WTC11 (cell line): ENCODE data around the gene ZNF467. TPM values are rescaled to one million over a fixed set of nuclear protein-coding genes. Genes with fewer than 3 reads are reported as not detected.

Source experiments
- ATAC-seq: fragments of 200-7000 bp; cut with Tn5 transposase; 2 replicates; pipeline ENCODE4 v1.10.0; 2021; ENCODE audit warnings: mild to moderate bottlenecking, moderate library complexity
- CTCF ChIA-PET: fragments of 300-600 bp; sonication (Branson Sonifier 250); formaldehyde crosslinking; loops from one replicate; lab custom pipeline; 2021; ENCODE audit warnings: antibody characterized with exemption; lab: Charles Lee
- POLR2A ChIA-PET: fragments of 350-600 bp; sonication (Branson Sonifier 250); formaldehyde crosslinking; loops from one replicate; lab custom pipeline; 2021; ENCODE audit warnings: antibody characterized with exemption; lab: Charles Lee
- DNase-seq: peaks from one replicate; pipeline ENCODE4 v3.0.0; 2021; ENCODE audit warnings: low spot score
- H3K27ac Mint-ChIP-seq: 2 replicates; pipeline ENCODE4 v1.8.0; 2021; ENCODE audit warnings: mixed read lengths
- H3K27me3 Mint-ChIP-seq: 2 replicates; pipeline ENCODE4 v1.8.0; 2021; ENCODE audit warnings: low read depth, mild to moderate bottlenecking, moderate library complexity, mixed read lengths
- H3K36me3 Mint-ChIP-seq: 2 replicates; pipeline ENCODE4 v1.8.0; 2021; ENCODE audit warnings: mixed read lengths
- H3K4me1 Mint-ChIP-seq: 2 replicates; pipeline ENCODE4 v1.8.0; 2022; ENCODE audit warnings: mixed read lengths
- H3K4me3 Mint-ChIP-seq: 2 replicates; pipeline ENCODE4 v1.8.0; 2021; ENCODE audit warnings: mild to moderate bottlenecking, moderate library complexity, mixed read lengths
- H3K9me3 Mint-ChIP-seq: 2 replicates; pipeline ENCODE4 v1.8.0; 2021; ENCODE audit warnings: mixed read lengths
- ATF1 ChIP-seq: sonication (generic); formaldehyde crosslinking; IDR thresholded peaks from 2 replicates; pipeline ENCODE4 v1.8.1; 2023; ENCODE audit warnings: mild to moderate bottlenecking, moderate library complexity, missing genetic modification reagents
- ESRRA ChIP-seq: sonication (generic); formaldehyde crosslinking; IDR thresholded peaks from 2 replicates; pipeline ENCODE4 v1.8.1; 2022; ENCODE audit warnings: mild to moderate bottlenecking, missing genetic modification reagents, borderline replicate concordance
- ETV6 ChIP-seq: sonication (generic); formaldehyde crosslinking; IDR thresholded peaks from 2 replicates; pipeline ENCODE4 v1.8.1; 2022; ENCODE audit warnings: mild to moderate bottlenecking, missing genetic modification reagents
- IRF2 ChIP-seq: sonication (generic); formaldehyde crosslinking; IDR thresholded peaks from 2 replicates; pipeline ENCODE4 v1.8.0; 2022; ENCODE audit warnings: low read depth, missing genetic modification reagents, borderline replicate concordance
- MXD4 ChIP-seq: fragments of 250-450 bp; sonication (Bioruptor Pico); IDR thresholded peaks from 2 replicates; pipeline ENCODE4 v1.8.0; 2021; ENCODE audit warnings: mild to moderate bottlenecking, moderate library complexity, borderline replicate concordance
- MYBL2 ChIP-seq: sonication (generic); formaldehyde crosslinking; IDR thresholded peaks from 2 replicates; pipeline ENCODE4 v1.8.1; 2023; ENCODE audit warnings: mild to moderate bottlenecking, moderate library complexity, missing genetic modification reagents
- NFYB ChIP-seq: sonication (generic); formaldehyde crosslinking; conservative IDR thresholded peaks from 2 replicates; pipeline ENCODE4 v1.8.0; 2022; ENCODE audit warnings: low read depth, missing genetic modification reagents
- SMAD3 ChIP-seq: sonication (generic); formaldehyde crosslinking; IDR thresholded peaks from 2 replicates; pipeline ENCODE4 v1.8.0; 2022; ENCODE audit warnings: missing genetic modification reagents, mild to moderate bottlenecking, borderline replicate concordance
- SP1 ChIP-seq: sonication (generic); formaldehyde crosslinking; conservative IDR thresholded peaks from 2 replicates; pipeline ENCODE4 v1.8.1; 2022; ENCODE audit warnings: missing genetic modification reagents
- ZNF416 ChIP-seq: fragments of 250-450 bp; sonication (Bioruptor Pico); IDR thresholded peaks from 2 replicates; pipeline ENCODE4 v1.9.0; 2021; ENCODE audit warnings: mild to moderate bottlenecking, inconsistent platforms
- total RNA-seq: library from RNA; stranded (reverse); gene quantifications from 3 replicates; pipeline ENCODE4 v1.2.3, GENCODE V29; 2021
- TF ChIP-seq, protein P1 (sequence below): fragments of 250-450 bp; sonication (Bioruptor Pico); IDR thresholded peaks from 2 replicates; pipeline ENCODE4 v1.9.0; 2021; ENCODE audit warnings: mild to moderate bottlenecking
- TF ChIP-seq, protein P2 (sequence below): fragments of 250-450 bp; sonication (Bioruptor Pico); conservative IDR thresholded peaks from 2 replicates; pipeline ENCODE4 v1.9.0; 2021; ENCODE audit warnings: mild to moderate bottlenecking
- TF ChIP-seq, protein P3 (sequence below): fragments of 250-450 bp; sonication (Bioruptor Pico); IDR thresholded peaks from 2 replicates; pipeline ENCODE4 v2.1.2; 2022; ENCODE audit warnings: mild to moderate bottlenecking, moderate library complexity
- TF ChIP-seq, protein P4 (sequence below): fragments of 250-450 bp; sonication (Bioruptor Pico); IDR thresholded peaks from 2 replicates; pipeline ENCODE4 v1.9.0; 2021; ENCODE audit warnings: mild to moderate bottlenecking
- TF ChIP-seq, protein P5 (sequence below): sonication (generic); formaldehyde crosslinking; IDR thresholded peaks from 2 replicates; pipeline ENCODE4 v1.8.1; 2022; ENCODE audit warnings: low read depth, mild to moderate bottlenecking, moderate library complexity, missing genetic modification reagents, borderline replicate concordance
- TF ChIP-seq, protein P6 (sequence below): fragments of 200-600 bp; IDR thresholded peaks from 2 replicates; pipeline ENCODE4 v1.8.0; 2022; ENCODE audit warnings: antibody characterized with exemption

Gene ZNF467
- total RNA-seq, 1 experiment from 2014 or later = 0.70 TPM

DNA sequence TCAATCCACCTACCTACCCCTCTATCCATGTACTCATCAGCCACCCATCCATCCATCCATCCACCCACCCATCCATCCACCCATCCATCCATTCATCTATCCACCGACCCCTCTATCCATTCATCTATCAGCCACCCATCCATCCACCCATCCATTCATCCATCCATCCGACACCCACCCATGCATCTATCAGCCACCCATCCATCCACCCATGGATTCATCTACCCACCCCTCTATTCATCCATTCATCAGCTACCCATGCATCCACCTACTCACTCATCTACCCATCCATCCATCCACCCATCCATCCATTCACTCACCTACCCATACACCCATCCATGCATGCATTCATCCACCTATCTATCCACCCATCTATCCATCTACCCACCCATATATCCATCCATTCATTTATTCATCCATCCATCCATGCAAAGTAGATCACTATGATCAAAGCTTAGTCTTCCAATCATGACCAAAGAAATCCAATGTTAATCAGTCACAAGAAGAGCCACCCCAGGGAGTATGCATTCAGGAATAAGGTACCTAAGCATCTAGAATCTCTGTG, 27.7 kb upstream of the ZNF467 start:
- Mint-ChIP-seq H3K36me3 (no peaks in the 10 kb centered on the region), H3K4me1 (no peaks in the 10 kb centered on the region), H3K4me3 (no peak overlapping the region), H3K27me3 (no peaks in the 10 kb centered on the region), H3K9me3 (no peaks in the 10 kb centered on the region), H3K27ac (no peak overlapping the region)
- DNase-seq (no peak), ATAC-seq (no peak)
- TF ChIP-seq SP1 (CRISPR knock-in tag) (no peak), SMAD3 (no peak)
- CTCF ChIA-PET = interaction anchor here (0.5 to 4.9 kb wide), 7 partner anchors 11 to 1209 kb away, joined by 3 to 37 read pairs (median 11); partner anchors contain the start of gene ZNF862
- POLR2A ChIA-PET = no interaction called here

DNA sequence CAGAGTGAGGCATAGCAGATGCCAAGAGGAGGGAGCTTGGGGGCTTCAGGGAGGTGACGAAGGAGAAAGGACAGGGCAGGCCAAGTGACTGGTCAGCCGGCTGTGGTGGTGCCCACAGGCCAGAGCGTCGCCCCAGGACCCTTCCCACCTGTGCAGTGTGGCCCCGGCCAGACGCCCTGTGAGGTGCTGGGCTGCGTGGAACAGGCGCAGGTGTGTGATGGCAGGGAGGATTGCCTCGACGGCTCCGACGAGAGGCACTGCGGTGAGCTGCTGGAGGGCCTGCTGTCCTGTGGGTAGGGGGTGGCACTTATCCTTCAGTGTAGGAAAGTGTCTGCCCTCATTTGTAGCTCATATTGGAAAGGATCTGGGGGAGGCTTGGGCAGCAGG, 26.8 kb upstream of the ZNF467 start:
- TF ChIP-seq, protein P1, sequence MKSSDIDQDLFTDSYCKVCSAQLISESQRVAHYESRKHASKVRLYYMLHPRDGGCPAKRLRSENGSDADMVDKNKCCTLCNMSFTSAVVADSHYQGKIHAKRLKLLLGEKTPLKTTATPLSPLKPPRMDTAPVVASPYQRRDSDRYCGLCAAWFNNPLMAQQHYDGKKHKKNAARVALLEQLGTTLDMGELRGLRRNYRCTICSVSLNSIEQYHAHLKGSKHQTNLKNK (CRISPR knock-in tag) = no peak
- TF ChIP-seq, protein P2, sequence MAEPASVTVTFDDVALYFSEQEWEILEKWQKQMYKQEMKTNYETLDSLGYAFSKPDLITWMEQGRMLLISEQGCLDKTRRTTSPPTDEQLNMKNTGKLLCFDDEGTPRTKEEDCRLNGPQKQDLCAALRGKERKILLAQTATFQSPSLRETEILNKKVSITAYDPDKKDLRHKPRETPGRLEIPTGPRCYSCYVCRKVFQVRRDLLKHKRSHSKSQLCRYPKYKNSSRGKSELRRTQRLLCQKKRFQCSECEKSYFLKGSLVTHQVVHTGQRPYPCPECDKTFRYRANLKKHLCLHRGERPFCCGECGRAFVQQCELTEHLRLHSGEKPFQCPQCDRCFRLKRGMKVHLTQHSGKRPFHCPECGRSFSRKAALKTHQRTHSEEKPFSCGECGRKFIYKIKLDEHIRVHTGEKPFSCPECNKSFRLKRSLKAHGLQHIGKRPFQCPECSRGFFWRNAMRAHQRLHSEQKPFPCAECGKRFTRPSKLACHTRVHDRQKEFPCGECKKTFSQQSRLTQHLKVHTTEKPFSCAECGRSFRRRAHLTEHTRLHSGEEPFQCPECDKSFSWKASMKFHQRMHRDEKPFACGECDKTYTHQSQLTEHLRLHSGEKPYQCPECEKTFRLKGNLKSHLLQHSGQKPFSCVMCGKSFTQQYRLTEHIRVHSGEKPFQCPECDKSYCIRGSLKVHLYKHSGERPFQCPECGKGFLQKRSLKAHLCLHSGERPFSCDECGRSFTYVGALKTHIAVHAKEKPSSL (CRISPR knock-in tag) = no peak
- TF ChIP-seq MXD4 (CRISPR knock-in tag) = no peak
- TF ChIP-seq, protein P3, sequence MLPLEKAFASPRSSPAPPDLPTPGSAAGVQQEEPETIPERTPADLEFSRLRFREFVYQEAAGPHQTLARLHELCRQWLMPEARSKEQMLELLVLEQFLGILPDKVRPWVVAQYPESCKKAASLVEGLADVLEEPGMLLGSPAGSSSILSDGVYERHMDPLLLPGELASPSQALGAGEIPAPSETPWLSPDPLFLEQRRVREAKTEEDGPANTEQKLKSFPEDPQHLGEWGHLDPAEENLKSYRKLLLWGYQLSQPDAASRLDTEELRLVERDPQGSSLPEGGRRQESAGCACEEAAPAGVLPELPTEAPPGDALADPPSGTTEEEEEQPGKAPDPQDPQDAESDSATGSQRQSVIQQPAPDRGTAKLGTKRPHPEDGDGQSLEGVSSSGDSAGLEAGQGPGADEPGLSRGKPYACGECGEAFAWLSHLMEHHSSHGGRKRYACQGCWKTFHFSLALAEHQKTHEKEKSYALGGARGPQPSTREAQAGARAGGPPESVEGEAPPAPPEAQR (CRISPR knock-in tag) = no peak
- no peak for TF ChIP-seq MYBL2 (CRISPR knock-in tag)
- TF ChIP-seq, protein P4, sequence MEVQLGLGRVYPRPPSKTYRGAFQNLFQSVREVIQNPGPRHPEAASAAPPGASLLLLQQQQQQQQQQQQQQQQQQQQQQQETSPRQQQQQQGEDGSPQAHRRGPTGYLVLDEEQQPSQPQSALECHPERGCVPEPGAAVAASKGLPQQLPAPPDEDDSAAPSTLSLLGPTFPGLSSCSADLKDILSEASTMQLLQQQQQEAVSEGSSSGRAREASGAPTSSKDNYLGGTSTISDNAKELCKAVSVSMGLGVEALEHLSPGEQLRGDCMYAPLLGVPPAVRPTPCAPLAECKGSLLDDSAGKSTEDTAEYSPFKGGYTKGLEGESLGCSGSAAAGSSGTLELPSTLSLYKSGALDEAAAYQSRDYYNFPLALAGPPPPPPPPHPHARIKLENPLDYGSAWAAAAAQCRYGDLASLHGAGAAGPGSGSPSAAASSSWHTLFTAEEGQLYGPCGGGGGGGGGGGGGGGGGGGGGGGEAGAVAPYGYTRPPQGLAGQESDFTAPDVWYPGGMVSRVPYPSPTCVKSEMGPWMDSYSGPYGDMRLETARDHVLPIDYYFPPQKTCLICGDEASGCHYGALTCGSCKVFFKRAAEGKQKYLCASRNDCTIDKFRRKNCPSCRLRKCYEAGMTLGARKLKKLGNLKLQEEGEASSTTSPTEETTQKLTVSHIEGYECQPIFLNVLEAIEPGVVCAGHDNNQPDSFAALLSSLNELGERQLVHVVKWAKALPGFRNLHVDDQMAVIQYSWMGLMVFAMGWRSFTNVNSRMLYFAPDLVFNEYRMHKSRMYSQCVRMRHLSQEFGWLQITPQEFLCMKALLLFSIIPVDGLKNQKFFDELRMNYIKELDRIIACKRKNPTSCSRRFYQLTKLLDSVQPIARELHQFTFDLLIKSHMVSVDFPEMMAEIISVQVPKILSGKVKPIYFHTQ (CRISPR knock-in tag) = no peak

DNA sequence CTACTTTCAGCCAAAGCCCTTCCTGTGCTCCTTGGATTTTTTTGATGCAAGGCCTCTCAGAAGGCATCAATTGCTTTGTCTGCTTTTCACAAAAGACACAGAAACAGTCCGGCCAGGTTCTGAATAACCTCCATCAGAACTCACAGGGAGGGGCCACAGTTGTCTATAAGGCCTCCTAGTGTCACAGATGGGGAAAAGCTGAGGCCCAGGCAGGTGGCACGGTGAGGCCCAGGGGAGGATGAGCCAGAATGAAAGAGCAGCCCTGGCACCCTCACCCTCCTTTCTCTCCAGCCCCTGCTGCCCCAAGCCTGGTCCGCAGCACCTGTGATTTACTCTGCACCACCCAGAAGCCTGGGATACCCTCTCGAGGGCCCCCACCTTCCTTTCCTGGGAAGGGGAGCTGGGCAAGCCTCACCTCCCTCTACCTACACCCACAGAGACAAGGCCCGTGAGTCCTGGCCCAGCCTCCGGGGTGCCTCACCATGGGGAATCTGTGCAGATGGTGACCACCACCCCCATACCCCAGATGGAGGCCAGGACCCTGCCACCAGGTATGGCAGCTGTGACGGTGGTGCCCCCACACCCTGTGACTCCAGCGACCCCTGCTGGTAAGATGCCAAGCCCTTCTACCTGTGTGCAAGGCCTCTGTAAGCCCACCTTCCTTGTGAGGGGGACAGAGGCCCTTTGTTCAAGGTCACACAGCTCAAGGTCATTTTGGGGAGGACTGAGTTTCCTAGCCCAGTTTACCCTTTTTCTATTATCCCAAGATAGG, 26.2 kb upstream of the ZNF467 start:
- Mint-ChIP-seq H3K27ac (no peak overlapping the region), H3K36me3 (no peaks in the 10 kb centered on the region), H3K27me3 (no peaks in the 10 kb centered on the region), H3K4me3 (no peak overlapping the region), H3K9me3 (no peaks in the 10 kb centered on the region), H3K4me1 (no peaks in the 10 kb centered on the region)
- CTCF ChIA-PET = interaction anchor here (0.6 to 5.0 kb wide), 28 partner anchors 8 to 517 kb away, joined by 3 to 43 read pairs (median 6); partner anchors contain the start of genes ZNF467 and ZNF862
- POLR2A ChIA-PET = no interaction called here
- DNase-seq (peak; percentile 83), ATAC-seq (peak; percentile 80)
- TF ChIP-seq ESRRA (CRISPR knock-in tag) (peak; percentile 97), ZNF416 (CRISPR knock-in tag) (no peak), IRF2 (CRISPR knock-in tag) (no peak), NFYB (CRISPR knock-in tag) (no peak), ATF1 (CRISPR knock-in tag) (no peak), ETV6 (CRISPR knock-in tag) (no peak), SMAD3 (no peak)
- TF ChIP-seq, protein P5, sequence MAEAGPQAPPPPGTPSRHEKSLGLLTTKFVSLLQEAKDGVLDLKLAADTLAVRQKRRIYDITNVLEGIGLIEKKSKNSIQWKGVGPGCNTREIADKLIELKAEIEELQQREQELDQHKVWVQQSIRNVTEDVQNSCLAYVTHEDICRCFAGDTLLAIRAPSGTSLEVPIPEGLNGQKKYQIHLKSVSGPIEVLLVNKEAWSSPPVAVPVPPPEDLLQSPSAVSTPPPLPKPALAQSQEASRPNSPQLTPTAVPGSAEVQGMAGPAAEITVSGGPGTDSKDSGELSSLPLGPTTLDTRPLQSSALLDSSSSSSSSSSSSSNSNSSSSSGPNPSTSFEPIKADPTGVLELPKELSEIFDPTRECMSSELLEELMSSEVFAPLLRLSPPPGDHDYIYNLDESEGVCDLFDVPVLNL (CRISPR knock-in tag) = no peak
- TF ChIP-seq, protein P6, sequence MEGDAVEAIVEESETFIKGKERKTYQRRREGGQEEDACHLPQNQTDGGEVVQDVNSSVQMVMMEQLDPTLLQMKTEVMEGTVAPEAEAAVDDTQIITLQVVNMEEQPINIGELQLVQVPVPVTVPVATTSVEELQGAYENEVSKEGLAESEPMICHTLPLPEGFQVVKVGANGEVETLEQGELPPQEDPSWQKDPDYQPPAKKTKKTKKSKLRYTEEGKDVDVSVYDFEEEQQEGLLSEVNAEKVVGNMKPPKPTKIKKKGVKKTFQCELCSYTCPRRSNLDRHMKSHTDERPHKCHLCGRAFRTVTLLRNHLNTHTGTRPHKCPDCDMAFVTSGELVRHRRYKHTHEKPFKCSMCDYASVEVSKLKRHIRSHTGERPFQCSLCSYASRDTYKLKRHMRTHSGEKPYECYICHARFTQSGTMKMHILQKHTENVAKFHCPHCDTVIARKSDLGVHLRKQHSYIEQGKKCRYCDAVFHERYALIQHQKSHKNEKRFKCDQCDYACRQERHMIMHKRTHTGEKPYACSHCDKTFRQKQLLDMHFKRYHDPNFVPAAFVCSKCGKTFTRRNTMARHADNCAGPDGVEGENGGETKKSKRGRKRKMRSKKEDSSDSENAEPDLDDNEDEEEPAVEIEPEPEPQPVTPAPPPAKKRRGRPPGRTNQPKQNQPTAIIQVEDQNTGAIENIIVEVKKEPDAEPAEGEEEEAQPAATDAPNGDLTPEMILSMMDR = peak; percentile 67

More for the DNA sequence above, 26.8 kb upstream of the ZNF467 start:
- H3K27ac Mint-ChIP-seq = no peak overlapping the region
- no peaks in the 10 kb centered on the region for H3K4me1 Mint-ChIP-seq
- ChIA-PET CTCF (interaction anchor here (0.6 to 5.0 kb wide), 26 partner anchors 7 to 516 kb away, joined by 3 to 43 read pairs (median 6); partner anchors contain the start of genes ZNF467 and ZNF862), POLR2A (no interaction called here)
- H3K9me3 Mint-ChIP-seq = no peaks in the 10 kb centered on the region
- H3K4me3 Mint-ChIP-seq = no peak overlapping the region
- no peaks in the 10 kb centered on the region for H3K27me3 Mint-ChIP-seq
- no peaks in the 10 kb centered on the region for H3K36me3 Mint-ChIP-seq
- no peak for DNase-seq
- ATAC-seq = no peak
